Measurements from ENCODE around the gene HEATR3.

HEATR3 gene

GRCh38 chr16:50153596-50154419 is 88.0 kb downstream of the HEATR3 start:
- no peak for DNase-seq (ENCODE audit: low read depth, low spot score)

- DNase-seq (ENCODE audit: low read depth, low spot score): no peak
Measured at GRCh38 chr16:50154420-50154950, 88.7 kb downstream of the HEATR3 start.

DNA sequence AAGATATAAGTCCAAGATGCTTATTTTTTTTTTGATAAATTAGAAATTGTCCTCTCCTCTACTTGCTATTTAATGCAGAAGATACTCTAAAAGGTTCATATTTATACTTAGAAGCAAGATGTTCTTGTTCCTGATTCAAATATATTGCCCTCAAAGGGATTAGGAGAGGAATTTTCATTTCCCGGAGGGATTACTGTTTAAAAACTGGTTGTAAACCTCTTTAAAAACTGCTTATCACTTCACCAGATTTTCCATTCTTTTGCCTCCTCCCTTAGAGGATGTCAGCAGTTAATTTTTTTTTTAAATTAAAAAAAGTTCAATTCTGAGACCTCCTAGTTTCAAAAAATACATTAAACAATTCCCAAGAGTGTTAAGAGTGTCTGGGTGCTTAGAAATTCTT is 90.2 kb downstream of the HEATR3 start:
- no peak for DNase-seq (ENCODE audit: low read depth, low spot score)
